ENCODE data around the gene SPNS3.

SPNS3 gene

DNA sequence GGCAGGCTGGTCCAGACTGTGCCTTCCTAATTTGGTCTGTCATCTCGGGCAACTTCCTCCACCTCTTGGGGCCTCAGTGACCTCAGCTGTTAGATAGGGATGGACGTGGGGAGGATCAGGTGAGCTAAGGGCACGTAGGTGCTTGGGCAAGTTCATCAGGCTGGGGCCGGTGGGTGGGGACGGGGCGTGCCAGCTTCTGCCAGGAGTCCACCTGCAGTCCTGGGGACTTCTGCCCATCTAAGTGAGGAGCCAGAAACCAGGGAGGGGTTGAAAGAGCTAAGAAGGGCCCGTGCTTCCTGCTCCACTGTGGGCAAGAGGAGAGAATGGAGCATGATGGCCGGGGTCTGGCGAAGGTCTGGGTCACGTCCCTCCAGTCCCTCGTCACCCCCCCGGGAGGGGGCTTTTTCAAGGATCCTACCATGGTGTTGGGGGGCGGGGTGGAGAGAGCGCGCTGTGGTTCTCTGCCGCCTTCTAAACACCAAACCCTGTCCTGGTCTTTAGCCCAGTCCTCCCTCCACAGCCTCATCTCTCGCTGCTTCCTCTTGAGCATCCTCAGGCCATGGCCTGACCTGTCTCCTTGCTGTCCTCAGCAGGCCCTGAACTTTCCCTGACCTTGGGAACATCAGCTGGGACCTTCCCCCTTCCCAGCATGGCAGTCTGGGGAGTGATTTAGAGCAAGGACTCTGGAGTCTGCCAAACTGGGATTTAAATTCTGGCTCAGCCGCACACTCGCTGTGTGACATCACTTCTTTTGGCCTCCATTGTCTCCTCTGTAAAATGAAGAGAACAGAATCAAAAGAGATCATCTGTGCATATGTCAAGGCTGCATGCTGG is 86.5 kb downstream of the SPNS3 start:
- TF ChIP-seq, protein P1, sequence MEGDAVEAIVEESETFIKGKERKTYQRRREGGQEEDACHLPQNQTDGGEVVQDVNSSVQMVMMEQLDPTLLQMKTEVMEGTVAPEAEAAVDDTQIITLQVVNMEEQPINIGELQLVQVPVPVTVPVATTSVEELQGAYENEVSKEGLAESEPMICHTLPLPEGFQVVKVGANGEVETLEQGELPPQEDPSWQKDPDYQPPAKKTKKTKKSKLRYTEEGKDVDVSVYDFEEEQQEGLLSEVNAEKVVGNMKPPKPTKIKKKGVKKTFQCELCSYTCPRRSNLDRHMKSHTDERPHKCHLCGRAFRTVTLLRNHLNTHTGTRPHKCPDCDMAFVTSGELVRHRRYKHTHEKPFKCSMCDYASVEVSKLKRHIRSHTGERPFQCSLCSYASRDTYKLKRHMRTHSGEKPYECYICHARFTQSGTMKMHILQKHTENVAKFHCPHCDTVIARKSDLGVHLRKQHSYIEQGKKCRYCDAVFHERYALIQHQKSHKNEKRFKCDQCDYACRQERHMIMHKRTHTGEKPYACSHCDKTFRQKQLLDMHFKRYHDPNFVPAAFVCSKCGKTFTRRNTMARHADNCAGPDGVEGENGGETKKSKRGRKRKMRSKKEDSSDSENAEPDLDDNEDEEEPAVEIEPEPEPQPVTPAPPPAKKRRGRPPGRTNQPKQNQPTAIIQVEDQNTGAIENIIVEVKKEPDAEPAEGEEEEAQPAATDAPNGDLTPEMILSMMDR (conservative IDR thresholded peaks at IDR 0.05), result no peak

DNA sequence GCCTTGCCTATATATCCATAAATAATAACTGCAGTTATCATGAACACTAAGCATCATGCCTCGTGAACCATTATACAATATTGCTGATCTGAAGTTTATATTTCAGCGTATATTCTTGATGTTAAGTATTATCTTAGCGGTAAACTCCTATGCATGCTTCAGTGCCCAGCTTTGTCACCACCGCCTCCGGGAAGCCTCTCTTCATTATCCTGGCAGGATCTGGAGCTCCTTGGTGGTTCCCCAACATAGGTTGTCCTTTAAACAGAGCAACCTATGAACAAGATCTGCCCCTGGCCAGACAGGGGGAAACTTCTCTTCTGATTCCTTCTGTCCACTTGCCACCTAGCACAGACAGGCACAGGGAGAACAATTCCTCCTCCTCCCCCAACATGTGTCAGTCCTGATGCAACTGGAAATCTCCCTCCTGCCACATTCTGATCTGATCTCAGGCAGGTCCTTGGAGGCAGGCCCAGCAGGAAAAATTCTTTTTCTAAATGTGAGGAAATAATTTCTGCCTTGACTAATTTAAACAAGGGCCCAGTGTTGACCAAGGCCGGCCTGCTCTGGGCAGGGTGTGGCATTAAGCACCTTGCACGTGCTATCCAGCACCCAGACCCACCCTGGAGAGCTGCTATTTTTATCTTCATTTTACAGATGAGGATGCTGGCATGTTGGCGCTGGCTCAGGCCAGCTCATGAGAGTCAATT is 87.3 kb downstream of the SPNS3 start:
- TF ChIP-seq, protein P1 (conservative IDR thresholded peaks at IDR 0.05), result no peak
- peak overlapping the region; percentile 42 for H3K27ac ChIP-seq

More for the DNA sequence above, 86.5 kb downstream of the SPNS3 start:
- H3K27ac ChIP-seq, result no peak overlapping the region; the same call in 1 of the 2 replicates

DNA sequence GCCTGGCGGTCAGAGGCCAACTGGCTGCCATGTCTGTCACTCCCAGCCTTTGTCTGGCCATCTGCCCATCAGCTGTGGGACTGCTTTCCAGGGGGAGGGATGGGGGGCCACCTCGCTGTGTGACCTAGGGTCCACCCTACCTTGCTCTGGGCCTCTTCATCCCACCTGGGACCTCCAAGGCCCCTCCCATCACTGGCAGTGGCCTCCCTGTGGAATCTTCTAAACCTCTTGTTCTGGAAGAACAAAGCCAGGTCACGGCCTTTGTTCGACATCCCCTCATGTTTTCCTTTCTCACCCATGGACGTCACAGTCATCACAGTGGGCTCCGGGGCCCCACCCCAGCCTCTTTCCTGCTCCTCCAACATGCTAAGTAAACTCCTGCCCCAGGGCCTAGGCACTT is 88.9 kb downstream of the SPNS3 start:
- H3K27ac ChIP-seq, result no peak overlapping the region
- TF ChIP-seq, protein P1 (conservative IDR thresholded peaks at IDR 0.05), result no peak

DNA sequence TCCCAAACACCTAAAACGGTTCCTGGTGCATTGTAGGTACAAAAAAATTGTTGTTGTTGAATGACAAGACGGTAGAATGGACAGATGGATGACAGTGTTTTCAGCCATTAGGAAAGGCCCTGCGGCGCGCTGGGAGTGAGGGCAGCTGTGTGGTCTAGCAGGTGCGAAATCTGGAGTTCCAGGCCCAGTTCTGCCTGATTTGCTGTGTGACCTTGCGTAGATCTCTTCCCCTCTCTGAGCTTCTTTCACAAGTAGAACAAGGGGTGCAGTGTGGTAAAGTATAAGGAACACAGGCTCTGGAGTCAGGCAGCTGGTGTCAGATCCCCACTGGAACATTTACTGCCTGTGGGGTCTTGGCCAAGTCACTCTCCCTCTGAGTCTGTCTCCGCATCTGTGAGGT is 90.2 kb downstream of the SPNS3 start:
- TF ChIP-seq, protein P1 (conservative IDR thresholded peaks at IDR 0.05), result no peak
- no peak overlapping the region for H3K27ac ChIP-seq

DNA sequence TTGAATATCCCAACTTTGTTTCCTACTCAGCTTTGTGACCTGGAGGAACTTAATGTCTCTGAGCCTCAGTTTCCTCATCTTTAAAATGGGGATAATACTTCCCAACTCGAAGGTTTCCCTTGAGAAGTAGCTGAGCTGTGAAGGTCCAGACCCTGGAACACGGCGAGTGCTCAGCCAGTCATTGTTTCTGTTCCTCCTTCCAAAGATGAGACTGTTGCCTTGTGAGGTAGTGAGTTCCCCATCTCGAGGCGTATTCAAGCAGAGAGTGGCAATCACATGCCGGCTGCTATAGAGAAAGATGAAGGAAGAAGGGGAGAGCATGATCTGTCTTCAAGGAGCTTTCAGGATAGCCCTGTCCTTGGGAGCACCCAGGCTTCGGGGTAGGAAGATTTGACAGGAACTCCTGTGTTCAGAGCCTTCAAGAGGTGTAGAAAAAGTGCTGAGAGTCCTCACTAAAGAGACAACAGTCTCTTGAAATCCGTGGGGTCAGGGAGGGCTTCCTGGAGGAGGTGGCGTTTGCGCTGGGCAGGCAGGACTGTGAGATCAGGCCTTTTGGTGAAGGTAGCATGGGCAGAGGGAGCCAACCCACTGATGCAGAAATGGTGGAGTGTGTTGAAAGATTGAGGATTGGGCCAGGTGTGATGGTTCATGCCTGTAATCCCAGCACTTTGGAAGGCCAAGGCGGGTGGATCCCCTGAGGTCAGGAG is 92.1 kb downstream of the SPNS3 start:
- no peak overlapping the region for H3K27ac ChIP-seq
- TF ChIP-seq, protein P1 (conservative IDR thresholded peaks at IDR 0.05), result no peak

DNA sequence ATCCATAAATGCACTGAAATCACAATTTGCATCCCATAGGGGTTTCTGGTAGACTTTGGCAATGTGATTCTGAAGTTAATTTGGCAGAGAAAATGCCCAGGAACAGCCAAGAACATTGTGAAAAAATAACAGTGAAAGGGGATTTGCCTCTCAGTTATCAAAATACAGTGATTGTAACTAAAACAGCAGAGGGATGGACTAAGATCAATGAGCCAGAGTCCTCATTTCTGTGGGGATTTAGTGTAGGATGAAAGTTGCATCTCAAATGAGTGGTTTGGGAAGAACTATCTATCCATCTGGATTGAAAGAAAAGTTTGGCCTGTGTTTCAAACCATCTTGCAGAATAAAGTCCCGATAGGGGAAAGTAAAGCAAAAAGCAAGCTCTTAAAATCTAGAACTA is 93.4 kb downstream of the SPNS3 start:
- TF ChIP-seq, protein P1 (conservative IDR thresholded peaks at IDR 0.05), result no peak
- H3K27ac ChIP-seq, result no peak overlapping the region

DNA sequence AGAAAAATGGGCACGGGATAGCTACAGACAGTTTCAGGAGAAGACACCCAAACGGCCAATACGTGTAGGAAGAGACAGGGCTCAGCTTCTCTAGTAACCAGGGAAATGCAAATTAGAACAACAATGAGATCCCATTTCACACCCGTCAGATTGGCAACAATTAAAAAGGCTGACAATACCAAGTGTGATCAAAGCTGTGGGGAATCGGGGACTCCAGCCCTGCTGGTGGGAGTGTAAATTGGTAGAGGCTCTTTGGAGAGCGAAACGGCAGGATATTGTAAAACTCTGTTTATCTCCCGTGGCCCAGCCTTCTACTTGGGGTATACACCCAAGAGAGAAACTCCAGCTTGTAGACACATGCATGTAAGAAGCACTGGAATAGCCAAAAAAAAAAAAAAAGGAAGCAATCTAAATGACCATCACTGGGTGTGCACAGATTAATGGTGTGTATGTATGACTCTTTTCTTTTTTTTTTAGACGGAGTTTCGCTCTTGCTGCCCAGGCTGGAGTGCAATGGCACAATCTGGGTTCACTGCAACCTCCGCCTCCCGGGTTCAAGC is 93.9 kb downstream of the SPNS3 start:
- TF ChIP-seq, protein P1 (conservative IDR thresholded peaks at IDR 0.05), result no peak
- H3K27ac ChIP-seq, result no peak overlapping the region
